Spleen (tissue), 11 donors: ENCODE results near the gene SPEM2. TPM values are rescaled to one million over a fixed set of nuclear protein-coding genes. Genes with fewer than 3 reads are reported as not detected.

Experiments used
- DNase-seq: peaks from one replicate; pipeline ENCODE4 v3.0.0-alpha.2; 2020
- H3K27ac ChIP-seq, 8 donors: fragments of 200-600 bp; sonication (generic) in 7 of 8; 1 replicate in 4 of 8; 2 replicates in 4 of 8; pipeline versions ENCODE4 v1.5.0 to v1.8.0; 2016 to 2021; ENCODE audit warnings: inconsistent platforms in 4 of 8, mild to moderate bottlenecking in 4 of 8, moderate library complexity in 1 of 8
- H3K27me3 ChIP-seq, 7 donors: fragments of 200-600 bp; sonication (generic) in 6 of 7; replicated peaks in 1 of 7; 1 replicate in 4 of 7; 2 replicates in 3 of 7; pipeline versions ENCODE4 v1.5.0 to v1.8.0; 2016 to 2021; ENCODE audit warnings: inconsistent platforms in 3 of 7, mild to moderate bottlenecking in 1 of 7
- H3K36me3 ChIP-seq, 6 donors: fragments of 200-600 bp; sonication (generic) in 5 of 6; 1 replicate in 4 of 6; 2 replicates in 2 of 6; pipeline versions ENCODE4 v1.5.0 to v1.8.0; 2016 to 2021; ENCODE audit warnings: inconsistent platforms in 2 of 6
- H3K4me1 ChIP-seq, 6 donors: fragments of 200-600 bp; sonication (generic) in 5 of 6; 1 replicate in 3 of 6; 2 replicates in 3 of 6; pipeline versions ENCODE4 v1.5.0 to v1.8.0; 2016 to 2021; ENCODE audit warnings: inconsistent platforms in 3 of 6
- H3K4me3 ChIP-seq, 8 donors: fragments of 200-600 bp; sonication (generic) in 7 of 8; 1 replicate in 4 of 8; 2 replicates in 4 of 8; pipeline versions ENCODE4 v1.5.0 to v1.8.0; 2016 to 2021; ENCODE audit warnings: inconsistent platforms in 4 of 8, mild to moderate bottlenecking in 4 of 8, moderate library complexity in 2 of 8
- H3K9me3 ChIP-seq, 8 donors: fragments of 200-600 bp; sonication (generic) in 7 of 8; 1 replicate in 4 of 8; 2 replicates in 4 of 8; pipeline versions ENCODE4 v1.5.0 to v1.8.0; 2016 to 2021; ENCODE audit warnings: inconsistent platforms in 4 of 8
- CTCF ChIP-seq, 11 experiments: fragments of 200-600 bp in 7 of 11; fragments of 450-650 bp in 4 of 11; sonication (generic) in 4 of 11; IDR thresholded peaks in 8 of 11; conservative IDR thresholded peaks in 3 of 11; 1 replicate in 7 of 11; 2 replicates in 4 of 11; pipeline versions ENCODE4 v1.4.0 to v1.8.0; 2016 to 2021; ENCODE audit warnings: antibody characterized with exemption in 11 of 11, inconsistent platforms in 4 of 11, mild to moderate bottlenecking in 1 of 11
- POLR2A ChIP-seq, 3 donors: fragments of 450-650 bp; IDR thresholded peaks; one replicate each; pipeline ENCODE4 v1.5.1; 2017; ENCODE audit warnings: antibody characterized with exemption in 3 of 3, mild to moderate bottlenecking in 1 of 3
- POLR2AphosphoS5 ChIP-seq, 3 donors: sonication (generic); formaldehyde crosslinking; IDR thresholded peaks; one replicate each; pipeline ENCODE4 v1.5.1; 2017; ENCODE audit warnings: antibody characterized with exemption in 3 of 3
- WGBS, 5 donors: extraction: QIAGEN DNeasy Blood & Tissue Kit in 3 of 5; methylation state at CpG; one replicate each; pipeline versions ENCODE4 v1.1.5 to v1.1.7; 2013 to 2018; 5-methylcytosine and 5-hydroxymethylcytosine counted together
- intact Hi-C: fragments of 100-400 bp; cut with DNase I; formaldehyde crosslinking; loops from one replicate; pipeline ENCODE4 v1.15.0; 2023; ENCODE audit warnings: low total_unique reads
- polyA plus RNA-seq, 3 donors: library from polyadenylated mRNA; stranded (reverse); fragments of 200-250 nt; gene quantifications; one replicate each; pipeline ENCODE4 v1.2.1, GENCODE V29; 2013
- total RNA-seq, 7 donors: library from RNA; depleted of rRNA in 3 of 7; stranded (reverse); fragments of >200 nt in 3 of 7; fragmentation: NEBNext Ultra II Directional in 4 of 7; extraction: Animal tissue kit (Norgen Biotek cat#: 25700) in 4 of 7; gene quantifications; one replicate each; pipeline versions ENCODE4 v1.1.0 to v1.2.1, GENCODE V29; 2016 to 2021
- donor health status: healthy with polysubstance abuse.
- donor health status: DM: no; HTN: no; CAD: no; lungs with moderate emphysema.
- donor health status: DM: no; HTN: no; CAD: no.
- donor health status: Bipolar disorder and iron deficiency.
- donor health status: healthy.
- donor health status: DM: no; HTN: no; CAD: no.
- donor health status: DM: yes; HTN: yes; CAD: no.

Gene SPEM2
- total and polyA plus RNA-seq, 10 donors: not detected

DNA sequence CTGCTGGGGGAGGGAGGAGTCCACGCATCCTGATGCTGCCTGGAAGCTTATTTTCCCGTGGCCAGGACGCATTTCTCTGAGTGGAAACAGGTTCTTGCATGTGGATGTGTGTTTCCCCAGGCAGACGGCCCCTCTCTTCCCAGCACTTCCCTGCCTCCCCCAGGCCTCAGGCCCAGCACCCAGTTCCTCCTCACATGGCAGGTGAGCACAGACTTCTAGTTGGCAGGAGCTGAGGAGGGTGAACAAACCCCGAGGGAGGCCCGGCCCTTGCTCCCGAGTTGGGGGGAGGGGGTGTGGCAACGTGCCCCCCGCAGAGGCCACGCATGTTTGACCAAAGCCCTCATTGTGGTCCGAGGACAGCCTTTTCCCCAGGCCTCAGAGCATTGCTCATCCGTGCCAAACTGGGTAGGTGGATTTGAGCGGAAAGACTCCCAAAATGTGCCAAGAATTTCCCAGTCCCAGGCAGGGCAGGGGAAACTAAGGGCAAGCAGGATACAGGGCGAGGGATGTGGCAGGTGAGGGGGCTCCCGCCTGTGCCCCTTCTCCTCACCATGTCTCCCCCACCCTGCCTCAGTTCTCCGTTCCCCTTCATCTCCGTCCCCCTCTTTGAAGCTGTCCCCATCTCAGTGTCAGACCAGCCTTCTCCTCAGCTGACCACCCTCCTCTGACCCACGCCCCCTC, 6.8 kb upstream of the SPEM2 start:
- no peak for TF ChIP-seq POLR2A (IDR thresholded peaks at IDR 0.05)
- DNase-seq: no peak
- intact Hi-C loops: no loop called here
- Histone ChIP-seq H3K27me3 (no peaks in the 10 kb centered on the region), H3K4me1 (no peaks in the 10 kb centered on the region), H3K4me3 (no peak overlapping the region), H3K27ac (no peak overlapping the region), H3K36me3 (peaks cover 0 to 7% (median 0%) of the 10 kb centered on the region in 6 donors), H3K9me3 (no peaks in the 10 kb centered on the region)
- WGBS, 5 donors: 71 to 83% (median 76%) methylated on average over 9 to 18 of the region's 18 CpGs

DNA sequence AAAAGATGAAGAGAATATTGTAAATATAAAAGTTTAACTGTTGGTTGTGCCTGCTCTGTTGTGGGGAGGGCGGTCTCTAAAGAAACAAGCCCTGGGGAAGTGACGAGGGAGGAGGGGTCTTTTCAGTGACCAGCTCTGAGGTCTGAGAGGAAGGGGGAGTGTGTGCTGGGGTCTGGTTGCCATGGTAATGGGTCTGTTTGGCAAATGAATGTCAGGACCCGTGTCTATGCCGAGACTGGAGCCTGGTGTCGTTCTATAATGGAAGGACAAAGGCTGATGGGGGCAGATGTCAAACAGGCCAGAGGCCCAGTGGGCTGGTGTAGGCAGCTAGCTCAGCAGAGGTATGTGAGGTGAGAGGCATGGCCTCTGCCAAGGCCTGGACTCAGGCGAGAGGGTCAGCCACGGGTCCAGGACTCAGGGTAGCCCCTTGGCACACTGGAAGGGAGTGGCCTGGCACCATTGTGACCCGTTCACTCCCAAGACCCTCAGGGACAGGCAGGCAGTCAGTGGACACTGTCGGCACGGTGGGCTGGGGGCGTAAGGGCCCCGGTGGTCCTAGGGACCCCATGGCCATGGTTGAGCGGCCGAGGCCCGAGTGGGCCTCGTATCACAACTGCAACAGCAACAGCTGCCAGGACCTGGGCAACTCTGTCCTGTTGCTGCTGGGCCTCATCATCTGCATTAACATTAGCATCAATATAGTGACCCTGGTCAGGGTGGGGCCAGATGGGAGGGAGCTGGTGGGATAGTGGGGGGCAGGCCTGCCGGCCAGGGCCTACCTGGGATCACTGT, 5.4 kb upstream of the SPEM2 start, which contains the start of gene SPEM1:
TSS of gene SPEM1 (plus strand) at position 506 of the 792 bp plus-strand sequence. CDS start at position 567, 61 bp downstream.
- TF ChIP-seq CTCF (IDR thresholded peaks at IDR 0.05 in 8 of 11, conservative IDR thresholded peaks at IDR 0.05 in 3 of 11) (no peak), POLR2AphosphoS5 (IDR thresholded peaks at IDR 0.05) (peak in 1 of 3 donors; percentile 21)
- H3K4me1 ChIP-seq: no peaks in the 10 kb centered on the region
- intact Hi-C loops: no loop called here
- no peaks in the 10 kb centered on the region for H3K9me3 ChIP-seq
- no peak within 1 kb of the TSS for H3K27ac ChIP-seq
- no peak within 1 kb of the TSS for H3K4me3 ChIP-seq
- peaks cover 0 to 7% (median 0%) of the 10 kb centered on the region in 6 donors for H3K36me3 ChIP-seq
- DNase-seq: no peak
- H3K27me3 ChIP-seq: no peaks in the 10 kb centered on the region
- 64 to 83% (median 82%) methylated on average over 8 to 17 of the region's 17 CpGs for WGBS, 5 donors

- Histone ChIP-seq H3K36me3 (peaks cover 0 to 7% (median 0%) of the 10 kb centered on the region in 6 donors), H3K4me3 (no peak overlapping the region), H3K27me3 (no peaks in the 10 kb centered on the region), H3K9me3 (no peaks in the 10 kb centered on the region), H3K27ac (no peak overlapping the region), H3K4me1 (no peaks in the 10 kb centered on the region)
- 93 to 98% (median 96%) methylated on average over 13 to 16 of the region's 16 CpGs for WGBS, 5 donors
- TF ChIP-seq POLR2AphosphoS5 (IDR thresholded peaks at IDR 0.05): no peak
- no peak for TF ChIP-seq POLR2A (IDR thresholded peaks at IDR 0.05)
- TF ChIP-seq CTCF (IDR thresholded peaks at IDR 0.05 in 8 of 11, conservative IDR thresholded peaks at IDR 0.05 in 3 of 11): no peak
- no peak for DNase-seq
- intact Hi-C loops: no loop called here
Observed at GRCh38 chr17:7421186-7421585, 4.2 kb upstream of the SPEM2 start.

DNA sequence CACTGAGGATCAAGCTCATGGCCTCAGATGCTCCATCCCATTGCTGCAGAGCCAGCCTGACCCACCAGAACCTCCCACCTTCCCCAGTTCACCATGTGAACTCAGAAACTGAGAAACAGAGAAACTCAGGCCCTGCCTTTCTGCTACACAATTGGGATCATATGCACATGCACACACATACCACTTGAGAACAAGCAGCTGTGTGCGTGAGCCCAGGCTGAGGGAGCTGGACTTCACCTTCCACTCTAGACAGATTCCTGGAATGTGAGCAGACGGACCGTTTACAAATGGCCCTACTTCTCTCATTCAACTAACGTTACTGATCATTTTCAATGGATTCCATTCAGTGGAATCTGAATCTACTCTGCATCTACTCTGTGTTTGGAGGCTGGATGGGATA, 1.7 kb upstream of the SPEM2 start:
- Histone ChIP-seq H3K9me3 (no peaks in the 10 kb centered on the region), H3K4me3 (no peak overlapping the region), H3K4me1 (no peaks in the 10 kb centered on the region), H3K27me3 (no peaks in the 10 kb centered on the region), H3K36me3 (no peaks in the 10 kb centered on the region), H3K27ac (no peak overlapping the region)
- intact Hi-C loops: no loop called here
- no peak for DNase-seq
- TF ChIP-seq POLR2A (IDR thresholded peaks at IDR 0.05) (no peak), POLR2AphosphoS5 (IDR thresholded peaks at IDR 0.05) (no peak), CTCF (IDR thresholded peaks at IDR 0.05 in 8 of 11, conservative IDR thresholded peaks at IDR 0.05 in 3 of 11) (no peak)
- 81 to 88% (median 83%) methylated on average over 4 of the region's 4 CpGs for WGBS, 5 donors
